ENCODE results near the gene TMA16.
"Not testable (repeated sequence)": the region's sequence is repeated elsewhere in the genome, so short reads cannot be mapped to it uniquely, and the experiment has no call there.

The TMA16 gene

DNA sequence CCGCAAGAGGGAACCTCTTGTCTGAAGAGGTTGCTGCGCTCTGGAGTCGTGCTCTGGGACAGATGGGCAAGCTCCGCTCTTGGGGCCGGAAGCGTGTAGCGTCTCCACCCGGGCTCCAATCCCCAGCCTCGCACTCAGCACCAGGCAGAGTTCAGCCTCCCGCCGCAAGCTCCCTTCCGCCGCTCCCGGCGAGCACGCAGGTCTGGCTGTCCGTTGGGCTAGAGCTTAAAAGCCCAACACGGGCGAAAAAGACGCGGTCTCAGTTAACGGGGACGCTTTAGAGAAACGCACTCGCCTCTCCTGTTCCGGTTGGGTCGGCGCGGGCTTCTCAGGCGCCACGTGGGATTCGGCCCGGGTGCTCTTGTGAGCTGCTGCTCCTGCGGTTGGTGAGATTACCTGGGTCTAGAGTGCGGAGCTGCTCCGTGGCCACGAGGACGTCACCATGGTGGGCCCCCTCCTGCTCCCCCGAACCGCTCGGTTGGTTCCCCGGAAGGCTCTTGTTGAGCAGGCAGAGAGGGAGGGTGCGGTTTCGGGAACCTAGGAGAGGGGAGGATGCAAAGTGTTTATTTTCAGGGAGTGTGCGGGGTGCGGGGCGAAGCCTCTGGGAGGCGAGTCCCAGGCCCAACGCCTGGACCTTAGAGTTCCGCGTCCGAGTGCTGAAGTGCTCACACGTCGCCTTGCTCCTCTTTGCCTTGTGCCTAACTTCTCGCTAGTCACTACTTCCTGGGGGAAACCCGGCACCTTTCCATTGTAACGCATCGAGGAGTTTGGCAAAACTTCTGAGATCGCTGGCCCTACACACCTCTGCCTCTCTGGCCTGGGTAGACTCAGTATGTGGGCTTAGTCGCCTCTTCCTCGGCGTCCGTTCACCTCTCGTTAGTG is at the start of gene TMA16:
Gene TMA16, plus strand, starts transcription at position 331 of the 882 bp plus-strand sequence. Its CDS starts 112 bp downstream, at position 443.
- TF ChIP-seq, protein P1, sequence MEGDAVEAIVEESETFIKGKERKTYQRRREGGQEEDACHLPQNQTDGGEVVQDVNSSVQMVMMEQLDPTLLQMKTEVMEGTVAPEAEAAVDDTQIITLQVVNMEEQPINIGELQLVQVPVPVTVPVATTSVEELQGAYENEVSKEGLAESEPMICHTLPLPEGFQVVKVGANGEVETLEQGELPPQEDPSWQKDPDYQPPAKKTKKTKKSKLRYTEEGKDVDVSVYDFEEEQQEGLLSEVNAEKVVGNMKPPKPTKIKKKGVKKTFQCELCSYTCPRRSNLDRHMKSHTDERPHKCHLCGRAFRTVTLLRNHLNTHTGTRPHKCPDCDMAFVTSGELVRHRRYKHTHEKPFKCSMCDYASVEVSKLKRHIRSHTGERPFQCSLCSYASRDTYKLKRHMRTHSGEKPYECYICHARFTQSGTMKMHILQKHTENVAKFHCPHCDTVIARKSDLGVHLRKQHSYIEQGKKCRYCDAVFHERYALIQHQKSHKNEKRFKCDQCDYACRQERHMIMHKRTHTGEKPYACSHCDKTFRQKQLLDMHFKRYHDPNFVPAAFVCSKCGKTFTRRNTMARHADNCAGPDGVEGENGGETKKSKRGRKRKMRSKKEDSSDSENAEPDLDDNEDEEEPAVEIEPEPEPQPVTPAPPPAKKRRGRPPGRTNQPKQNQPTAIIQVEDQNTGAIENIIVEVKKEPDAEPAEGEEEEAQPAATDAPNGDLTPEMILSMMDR (IDR thresholded peaks at IDR 0.05; ENCODE audit: insufficient read depth, low read length, poor library complexity, severe bottlenecking): no peak
- Histone ChIP-seq H3K4me3 (replicated peaks; ENCODE audit: low read depth, low read length) (peak within 1 kb of the TSS; percentile 87), H3K27me3 (replicated peaks; ENCODE audit: control insufficient read depth, insufficient read depth, low read length) (no peaks in the 10 kb centered on the region), H3K36me3 (ENCODE audit: control insufficient read depth, insufficient read depth, low read length) (no peaks in the 10 kb centered on the region)
- peak; percentile 94 for DNase-seq (ENCODE audit: extremely low read depth, insufficient read length)

DNA sequence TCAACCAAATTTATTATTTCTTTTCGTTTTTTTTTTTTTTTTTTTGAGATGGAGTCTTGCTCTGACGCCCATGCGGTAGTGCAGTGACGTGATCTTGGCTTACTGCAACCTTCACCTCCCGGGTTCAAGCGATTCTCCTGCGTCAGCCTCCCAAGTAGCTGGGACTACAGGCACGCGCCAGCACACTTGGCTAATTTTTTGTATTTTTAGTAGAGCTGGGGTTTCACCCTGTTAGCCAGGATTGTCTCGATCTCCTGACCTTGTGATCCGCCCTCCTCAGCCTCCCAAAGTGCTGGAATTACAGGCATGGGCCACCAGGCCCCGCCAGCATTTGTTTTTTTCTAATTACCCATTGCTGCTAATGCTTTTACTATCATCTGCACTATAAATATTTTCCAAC is 47.5 kb upstream of the TMA16 start:
- not testable (repeated sequence) for DNase-seq (ENCODE audit: extremely low read depth, insufficient read length); H3K4me3 ChIP-seq (replicated peaks; ENCODE audit: low read depth, low read length); H3K36me3 ChIP-seq (ENCODE audit: control insufficient read depth, insufficient read depth, low read length); H3K27me3 ChIP-seq (replicated peaks; ENCODE audit: control insufficient read depth, insufficient read depth, low read length)

DNA sequence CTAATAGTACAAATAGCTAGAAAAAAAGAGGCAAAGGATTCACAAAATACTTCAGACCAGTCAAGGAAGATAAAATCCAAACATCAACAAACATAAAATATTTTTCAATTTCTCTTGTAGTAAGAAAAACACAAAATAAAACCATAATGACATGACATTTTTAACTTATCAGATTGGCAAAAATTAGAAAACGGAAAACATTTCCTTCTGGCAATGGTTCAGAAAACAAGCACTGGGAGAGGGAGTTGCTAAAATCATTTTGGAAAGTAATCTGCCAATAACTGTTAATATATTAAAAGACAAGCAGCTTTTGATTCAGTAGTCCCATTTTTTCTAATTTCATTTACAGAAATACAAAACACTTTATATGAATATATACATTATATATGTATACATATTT is 47.0 kb upstream of the TMA16 start:
- Histone ChIP-seq H3K4me3 (replicated peaks; ENCODE audit: low read depth, low read length) (no peak overlapping the region), H3K27me3 (replicated peaks; ENCODE audit: control insufficient read depth, insufficient read depth, low read length) (no peaks in the 10 kb centered on the region), H3K36me3 (ENCODE audit: control insufficient read depth, insufficient read depth, low read length) (no peaks in the 10 kb centered on the region)
- TF ChIP-seq, protein P1 (IDR thresholded peaks at IDR 0.05; ENCODE audit: insufficient read depth, low read length, poor library complexity, severe bottlenecking): no peak
- no peak for DNase-seq (ENCODE audit: extremely low read depth, insufficient read length)

DNA sequence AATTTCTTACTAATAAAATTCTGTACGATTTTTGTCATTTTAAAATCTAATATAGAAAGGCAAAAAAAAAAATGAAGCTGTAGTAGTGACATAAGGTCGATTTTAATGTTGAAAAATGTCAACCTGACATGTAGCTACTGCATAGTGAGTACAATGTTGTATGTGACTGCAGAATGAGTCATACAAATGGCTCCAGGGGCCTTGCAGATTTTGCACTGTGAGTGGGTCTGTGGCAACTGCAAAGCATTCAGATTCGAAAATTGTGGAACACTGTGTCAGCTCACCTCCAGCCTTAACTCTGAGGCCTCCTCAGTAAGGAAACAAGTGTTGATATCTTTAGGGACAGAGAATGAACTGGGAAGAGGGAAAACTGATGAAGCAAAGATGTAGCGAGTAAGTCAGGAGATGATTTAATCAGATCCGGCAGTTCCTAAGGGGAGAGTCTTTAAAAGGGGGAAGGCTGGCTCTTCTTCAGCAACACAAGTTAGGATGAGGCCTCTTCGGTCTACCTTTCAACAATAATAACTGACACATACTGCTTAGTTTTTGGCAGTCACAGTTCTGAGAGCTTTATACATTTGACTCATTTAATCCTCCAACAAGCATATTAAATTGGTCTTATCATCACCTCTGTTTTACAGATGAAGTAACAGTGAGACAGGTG is 45.8 kb upstream of the TMA16 start:
- TF ChIP-seq, protein P1 (IDR thresholded peaks at IDR 0.05; ENCODE audit: insufficient read depth, low read length, poor library complexity, severe bottlenecking): no peak
- Histone ChIP-seq H3K36me3 (ENCODE audit: control insufficient read depth, insufficient read depth, low read length) (no peaks in the 10 kb centered on the region), H3K4me3 (replicated peaks; ENCODE audit: low read depth, low read length) (no peak overlapping the region), H3K27me3 (replicated peaks; ENCODE audit: control insufficient read depth, insufficient read depth, low read length) (no peaks in the 10 kb centered on the region)
- DNase-seq (ENCODE audit: extremely low read depth, insufficient read length): no peak

DNA sequence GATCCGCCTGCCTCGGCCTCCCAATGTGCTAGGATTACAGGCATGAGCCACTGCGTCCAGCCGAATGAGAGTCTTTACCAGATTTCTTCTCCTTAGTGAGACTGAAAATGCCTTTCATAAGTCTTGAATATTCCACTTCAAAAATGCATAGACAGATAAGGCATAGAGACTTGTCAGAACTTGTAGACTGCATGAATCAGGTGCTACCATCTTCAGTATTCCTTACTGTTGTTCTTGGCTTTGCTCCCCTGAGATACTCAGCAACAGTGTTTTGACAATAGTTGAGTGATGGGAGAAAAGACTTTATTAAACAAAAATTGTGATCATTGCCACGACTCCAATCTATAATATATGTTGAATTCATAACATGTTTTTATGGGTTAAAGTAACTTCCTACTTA is 31.9 kb upstream of the TMA16 start:
- no peak for DNase-seq (ENCODE audit: extremely low read depth, insufficient read length)
- TF ChIP-seq, protein P1 (IDR thresholded peaks at IDR 0.05; ENCODE audit: insufficient read depth, low read length, poor library complexity, severe bottlenecking): no peak
- H3K27me3 ChIP-seq (replicated peaks; ENCODE audit: control insufficient read depth, insufficient read depth, low read length): no peaks in the 10 kb centered on the region
- H3K4me3 ChIP-seq (replicated peaks; ENCODE audit: low read depth, low read length): no peak overlapping the region
- H3K36me3 ChIP-seq (ENCODE audit: control insufficient read depth, insufficient read depth, low read length): no peaks in the 10 kb centered on the region

DNA sequence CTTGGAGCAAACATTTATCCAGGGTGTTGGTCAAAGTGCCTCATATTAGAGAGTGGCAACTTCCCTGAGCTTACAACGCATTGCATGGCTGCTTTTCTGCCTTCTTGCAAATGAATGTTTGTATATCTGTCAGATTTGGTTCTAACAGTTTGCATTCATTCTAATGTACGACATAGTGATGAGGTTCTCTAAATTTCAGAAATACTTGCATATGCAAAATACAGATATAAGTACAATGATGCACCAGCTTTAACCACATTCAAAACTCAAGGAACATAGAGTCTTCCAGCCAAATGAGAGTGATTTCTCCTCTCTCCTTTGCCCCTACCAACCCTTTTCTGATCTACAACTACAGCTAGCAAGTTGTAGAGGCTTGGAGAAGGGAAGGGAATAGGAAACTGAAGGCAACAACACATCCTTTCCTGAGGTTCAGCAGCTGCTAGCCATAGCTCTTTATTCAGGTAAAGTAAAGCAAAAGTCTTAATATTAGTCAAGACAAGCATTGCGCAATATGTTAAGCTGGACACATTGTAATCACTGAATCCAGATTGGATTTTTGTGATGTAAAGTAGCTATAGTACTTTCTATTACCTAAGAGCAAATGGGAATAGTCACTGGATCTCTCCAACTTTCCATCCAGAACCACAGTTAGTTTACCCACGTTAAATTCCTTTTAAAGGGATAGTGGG is 27.3 kb upstream of the TMA16 start:
- no peak for DNase-seq (ENCODE audit: extremely low read depth, insufficient read length)
- Histone ChIP-seq H3K36me3 (ENCODE audit: control insufficient read depth, insufficient read depth, low read length) (no peaks in the 10 kb centered on the region), H3K4me3 (replicated peaks; ENCODE audit: low read depth, low read length) (no peak overlapping the region), H3K27me3 (replicated peaks; ENCODE audit: control insufficient read depth, insufficient read depth, low read length) (no peaks in the 10 kb centered on the region)
- TF ChIP-seq, protein P1 (IDR thresholded peaks at IDR 0.05; ENCODE audit: insufficient read depth, low read length, poor library complexity, severe bottlenecking): no peak
